ENCODE results near the gene LIPN.

GRCh38 chr10:88745633-88746032, 14.2 kb upstream of the LIPN start:
- no peak for TF ChIP-seq CTCF (conservative IDR thresholded peaks at IDR 0.05; ENCODE audit: low read length)
- no peak for TF ChIP-seq EZH2phosphoT487 (IDR thresholded peaks at IDR 0.05; ENCODE audit: borderline replicate concordance, low read depth, low read length)
